SK-N-SH treated with all-trans-retinoic acid at 6 μM for 48 hours (cell line): Measurements from ENCODE around the gene CEP68.
"Not testable (repeated sequence)": the region's sequence is repeated elsewhere in the genome, so short reads cannot be mapped to it uniquely, and the experiment has no call there.

ENCODE experiments used
- ATAC-seq: fragments of 200-7000 bp; cut with Tn5 transposase; 3 replicates; pipeline ENCODE4 v1.9.1; 2020; ENCODE audit warnings: mild to moderate bottlenecking, moderate library complexity
- BACH2 ChIP-seq: fragments of 250-450 bp; sonication (Bioruptor Pico); IDR thresholded peaks from 2 replicates; pipeline ENCODE4 v1.9.0; 2021; ENCODE audit warnings: mild to moderate bottlenecking, borderline replicate concordance
- CSDC2 ChIP-seq: fragments of 250-450 bp; sonication (Bioruptor Pico); IDR thresholded peaks from 2 replicates; pipeline ENCODE4 v1.5.0; 2020; ENCODE audit warnings: mild to moderate bottlenecking, moderate library complexity
- CSRNP3 ChIP-seq: fragments of 250-450 bp; sonication (Bioruptor Pico); IDR thresholded peaks from 2 replicates; pipeline ENCODE4 v1.5.1; 2021; ENCODE audit warnings: mild to moderate bottlenecking, moderate library complexity
- ESRRG ChIP-seq: fragments of 250-450 bp; sonication (Bioruptor Pico); IDR thresholded peaks from 2 replicates; pipeline ENCODE4 v1.6.1; 2021; ENCODE audit warnings: mild to moderate bottlenecking
- GLIS3 ChIP-seq: fragments of 250-450 bp; sonication (Bioruptor Pico); IDR thresholded peaks from 2 replicates; pipeline ENCODE4 v1.5.0; 2020; ENCODE audit warnings: mild to moderate bottlenecking, moderate library complexity
- ISL1 ChIP-seq: fragments of 250-450 bp; sonication (Bioruptor Pico); IDR thresholded peaks from 2 replicates; pipeline ENCODE4 v2.1.2; 2022; ENCODE audit warnings: mild to moderate bottlenecking, moderate library complexity
- OSR1 ChIP-seq: fragments of 250-450 bp; sonication (Bioruptor Pico); IDR thresholded peaks from 2 replicates; pipeline ENCODE4 v1.8.0; 2022; ENCODE audit warnings: moderate library complexity, mild to moderate bottlenecking, inconsistent platforms
- PPARA ChIP-seq: fragments of 250-450 bp; sonication (Bioruptor Pico); IDR thresholded peaks from 2 replicates; pipeline ENCODE4 v1.5.0; 2020; ENCODE audit warnings: mild to moderate bottlenecking, borderline replicate concordance
- RARB ChIP-seq: fragments of 250-450 bp; sonication (Bioruptor Pico); IDR thresholded peaks from 2 replicates; pipeline ENCODE4 v1.8.0; 2021; ENCODE audit warnings: mild to moderate bottlenecking, moderate library complexity
- SNAI2 ChIP-seq: fragments of 250-450 bp; sonication (Bioruptor Pico); IDR thresholded peaks from 2 replicates; pipeline ENCODE4 v1.5.0; 2020; ENCODE audit warnings: mild to moderate bottlenecking, moderate library complexity
- TCF4 ChIP-seq: fragments of 250-450 bp; sonication (Bioruptor Pico); IDR thresholded peaks from 2 replicates; pipeline ENCODE4 v1.8.0; 2021; ENCODE audit warnings: mild to moderate bottlenecking, moderate library complexity, borderline replicate concordance
- TOX ChIP-seq: fragments of 250-450 bp; sonication (Bioruptor Pico); IDR thresholded peaks from 2 replicates; pipeline ENCODE4 v1.8.0; 2021; ENCODE audit warnings: mild to moderate bottlenecking, moderate library complexity, borderline replicate concordance
- ZFP30 ChIP-seq: fragments of 450-650 bp; formaldehyde crosslinking; IDR thresholded peaks from 2 replicates; pipeline ENCODE4 v1.5.0; 2022; ENCODE audit warnings: mild to moderate bottlenecking, moderate library complexity
- ZNF565 ChIP-seq: fragments of 450-650 bp; formaldehyde crosslinking; conservative IDR thresholded peaks from 2 replicates; pipeline ENCODE4 v1.5.0; 2020; ENCODE audit warnings: low read depth, mild to moderate bottlenecking, moderate library complexity
- ZNF70 ChIP-seq: fragments of 450-650 bp; formaldehyde crosslinking; IDR thresholded peaks from 2 replicates; pipeline ENCODE4 v1.5.0; 2020; ENCODE audit warnings: mild to moderate bottlenecking, moderate library complexity
- ZNF8 ChIP-seq: fragments of 450-650 bp; formaldehyde crosslinking; IDR thresholded peaks from 2 replicates; pipeline ENCODE4 v1.5.0; 2020; ENCODE audit warnings: mild to moderate bottlenecking, moderate library complexity
- TF ChIP-seq, protein P1 (sequence below): fragments of 250-450 bp; sonication (Bioruptor Pico); IDR thresholded peaks from 2 replicates; pipeline ENCODE4 v1.8.0; 2021; ENCODE audit warnings: low read depth, mild to moderate bottlenecking, moderate library complexity, borderline replicate concordance
- TF ChIP-seq, protein P2 (sequence below): fragments of 250-450 bp; sonication (Bioruptor Pico); IDR thresholded peaks from 2 replicates; pipeline ENCODE4 v1.8.0; 2020; ENCODE audit warnings: mild to moderate bottlenecking, moderate library complexity, borderline replicate concordance

The CEP68 gene

DNA sequence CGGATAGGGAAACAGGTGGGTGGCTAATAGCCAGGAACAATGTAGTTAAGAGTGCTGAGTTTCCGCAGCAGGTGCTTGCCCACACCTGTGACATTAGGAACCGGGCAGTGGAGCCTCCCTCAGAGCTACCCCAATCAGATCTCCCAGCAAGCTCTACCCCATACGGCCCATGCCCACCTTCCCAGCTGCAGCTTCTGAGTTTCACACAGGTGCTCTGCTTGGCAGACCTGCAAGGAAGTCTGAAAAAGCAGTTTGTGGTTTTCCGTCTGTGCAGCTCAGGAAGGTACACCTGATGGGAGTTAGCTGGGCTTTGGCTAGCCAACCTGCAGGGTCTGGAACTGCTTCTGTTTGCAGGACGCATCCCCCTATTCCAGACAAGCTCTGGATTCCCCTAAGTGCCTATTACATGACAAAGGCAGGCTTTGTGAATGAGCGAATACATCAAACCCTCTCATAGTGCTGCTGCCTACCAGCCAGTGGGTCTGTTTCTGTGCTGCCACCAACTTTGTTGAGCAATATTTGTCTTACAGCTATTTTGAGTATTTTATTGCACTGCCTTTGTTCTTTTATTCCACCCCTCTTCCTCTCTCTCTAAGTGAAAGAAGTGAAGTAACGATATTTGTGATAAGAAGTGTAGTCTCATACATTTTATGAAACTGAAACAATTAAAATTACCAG lies 24.7 kb upstream of the CEP68 start:
- TF ChIP-seq TOX (CRISPR knock-in tag) (no peak), OSR1 (no peak), ZNF565 (CRISPR knock-in tag) (no peak), ESRRG (CRISPR knock-in tag) (no peak), PPARA (CRISPR knock-in tag) (no peak), CSRNP3 (CRISPR knock-in tag) (no peak), ZFP30 (CRISPR knock-in tag) (no peak)
- TF ChIP-seq, all 23 proteins: peak for 0

GRCh38 chr2:65032019-65032975 lies 23.9 kb upstream of the CEP68 start:
- ATAC-seq = no peak
- TF ChIP-seq ZNF70 (CRISPR knock-in tag) (no peak), ISL1 (CRISPR knock-in tag) (no peak), ZNF8 (CRISPR knock-in tag) (no peak), BACH2 (CRISPR knock-in tag) (no peak), SNAI2 (CRISPR knock-in tag) (no peak), PPARA (CRISPR knock-in tag) (no peak), RARB (CRISPR knock-in tag) (no peak), ESRRG (CRISPR knock-in tag) (no peak), TOX (CRISPR knock-in tag) (no peak), CSRNP3 (CRISPR knock-in tag) (no peak)
- TF ChIP-seq, protein P1, sequence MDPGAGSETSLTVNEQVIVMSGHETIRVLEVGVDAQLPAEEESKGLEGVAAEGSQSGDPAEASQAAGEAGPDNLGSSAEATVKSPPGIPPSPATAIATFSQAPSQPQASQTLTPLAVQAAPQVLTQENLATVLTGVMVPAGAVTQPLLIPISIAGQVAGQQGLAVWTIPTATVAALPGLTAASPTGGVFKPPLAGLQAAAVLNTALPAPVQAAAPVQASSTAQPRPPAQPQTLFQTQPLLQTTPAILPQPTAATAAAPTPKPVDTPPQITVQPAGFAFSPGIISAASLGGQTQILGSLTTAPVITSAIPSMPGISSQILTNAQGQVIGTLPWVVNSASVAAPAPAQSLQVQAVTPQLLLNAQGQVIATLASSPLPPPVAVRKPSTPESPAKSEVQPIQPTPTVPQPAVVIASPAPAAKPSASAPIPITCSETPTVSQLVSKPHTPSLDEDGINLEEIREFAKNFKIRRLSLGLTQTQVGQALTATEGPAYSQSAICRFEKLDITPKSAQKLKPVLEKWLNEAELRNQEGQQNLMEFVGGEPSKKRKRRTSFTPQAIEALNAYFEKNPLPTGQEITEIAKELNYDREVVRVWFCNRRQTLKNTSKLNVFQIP (CRISPR knock-in tag) = no peak
- TF ChIP-seq, all 23 proteins: peak for 0

More for the DNA sequence above, 24.7 kb upstream of the CEP68 start:
- ATAC-seq = no peak

DNA sequence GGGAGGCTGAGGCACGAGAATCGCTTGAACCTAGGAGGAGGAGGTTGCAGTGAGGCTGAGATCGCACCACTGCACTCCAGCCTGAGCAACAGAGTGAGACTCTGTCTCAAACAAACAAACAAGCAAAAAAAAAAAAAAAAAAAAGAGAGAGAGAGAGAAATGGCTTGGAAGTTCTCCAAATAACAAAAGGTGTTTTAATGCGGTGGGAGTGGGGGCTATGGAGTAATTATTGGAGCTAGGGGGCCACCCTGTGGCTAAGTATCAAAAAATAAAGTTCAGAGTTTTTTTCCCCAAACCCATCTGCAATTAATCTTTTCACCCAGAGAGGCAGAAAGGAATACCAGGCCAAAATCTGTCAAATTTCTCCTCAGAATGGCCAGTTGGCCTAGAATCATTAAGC lies 23.0 kb upstream of the CEP68 start:
- ATAC-seq = peak; percentile 38; the same call in 2 of the 3 replicates

GRCh38 chr2:65033667-65034066 lies 22.5 kb upstream of the CEP68 start:
- not testable (repeated sequence) for ATAC-seq

More for the DNA sequence above, 23.0 kb upstream of the CEP68 start:
- TF ChIP-seq ZFP30 (CRISPR knock-in tag) (no peak), GLIS3 (CRISPR knock-in tag) (no peak), BACH2 (CRISPR knock-in tag) (no peak), TCF4 (CRISPR knock-in tag) (no peak), PPARA (CRISPR knock-in tag) (no peak), CSDC2 (CRISPR knock-in tag) (no peak), ESRRG (CRISPR knock-in tag) (no peak), ISL1 (CRISPR knock-in tag) (no peak)
- TF ChIP-seq, protein P2, sequence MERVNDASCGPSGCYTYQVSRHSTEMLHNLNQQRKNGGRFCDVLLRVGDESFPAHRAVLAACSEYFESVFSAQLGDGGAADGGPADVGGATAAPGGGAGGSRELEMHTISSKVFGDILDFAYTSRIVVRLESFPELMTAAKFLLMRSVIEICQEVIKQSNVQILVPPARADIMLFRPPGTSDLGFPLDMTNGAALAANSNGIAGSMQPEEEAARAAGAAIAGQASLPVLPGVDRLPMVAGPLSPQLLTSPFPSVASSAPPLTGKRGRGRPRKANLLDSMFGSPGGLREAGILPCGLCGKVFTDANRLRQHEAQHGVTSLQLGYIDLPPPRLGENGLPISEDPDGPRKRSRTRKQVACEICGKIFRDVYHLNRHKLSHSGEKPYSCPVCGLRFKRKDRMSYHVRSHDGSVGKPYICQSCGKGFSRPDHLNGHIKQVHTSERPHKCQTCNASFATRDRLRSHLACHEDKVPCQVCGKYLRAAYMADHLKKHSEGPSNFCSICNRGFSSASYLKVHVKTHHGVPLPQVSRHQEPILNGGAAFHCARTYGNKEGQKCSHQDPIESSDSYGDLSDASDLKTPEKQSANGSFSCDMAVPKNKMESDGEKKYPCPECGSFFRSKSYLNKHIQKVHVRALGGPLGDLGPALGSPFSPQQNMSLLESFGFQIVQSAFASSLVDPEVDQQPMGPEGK (CRISPR knock-in tag) = no peak
- TF ChIP-seq, all 23 proteins: peak for 0
